Skeletal muscle tissue (tissue), 4 donors: ENCODE results near the gene UBAC1. TPM values are rescaled to one million over a fixed set of nuclear protein-coding genes. Genes with fewer than 3 reads are reported as not detected.

Experiments
- H3K27ac ChIP-seq: one replicate; pipeline ENCODE4 v1.7.0; 2013; ENCODE audit warnings: mild to moderate bottlenecking, low read depth, low read length, inconsistent platforms
- H3K27me3 ChIP-seq, 3 donors: one replicate each; pipeline ENCODE4 v1.7.0; 2013; ENCODE audit warnings: low read length in 3 of 3; ENCODE audit not compliant: control insufficient read depth in 3 of 3, insufficient read depth in 3 of 3
- H3K36me3 ChIP-seq, 3 donors: one replicate each; pipeline ENCODE4 v1.7.0; 2013; ENCODE audit warnings: low read length in 3 of 3; ENCODE audit not compliant: control insufficient read depth in 3 of 3, insufficient read depth in 3 of 3
- H3K4me1 ChIP-seq, 3 donors: one replicate each; pipeline ENCODE4 v1.7.0; 2013; ENCODE audit warnings: low read length in 3 of 3, mild to moderate bottlenecking in 3 of 3; ENCODE audit not compliant: control insufficient read depth in 3 of 3, insufficient read depth in 3 of 3
- H3K4me3 ChIP-seq, 3 donors: one replicate each; pipeline ENCODE4 v1.7.0; 2013; ENCODE audit warnings: low read length in 3 of 3
- H3K9ac ChIP-seq, 3 donors: one replicate each; pipeline ENCODE4 v1.7.0; 2013; ENCODE audit warnings: low read length in 3 of 3, mild to moderate bottlenecking in 3 of 3, moderate library complexity in 2 of 3, low read depth in 1 of 3
- H3K9me3 ChIP-seq, 3 donors: one replicate each; pipeline ENCODE4 v1.7.0; 2013; ENCODE audit warnings: low read length in 3 of 3; ENCODE audit not compliant: control insufficient read depth in 3 of 3
- total RNA-seq: library from RNA; depleted of rRNA; stranded (reverse); fragments of >200 nt; gene quantifications from one replicate; pipeline ENCODE4 v1.2.3, GENCODE V29; 2014
- donor health status: Osteomylitis.

Gene UBAC1
- total RNA-seq, 1 donor from 2014 or later: 37.6 TPM

DNA sequence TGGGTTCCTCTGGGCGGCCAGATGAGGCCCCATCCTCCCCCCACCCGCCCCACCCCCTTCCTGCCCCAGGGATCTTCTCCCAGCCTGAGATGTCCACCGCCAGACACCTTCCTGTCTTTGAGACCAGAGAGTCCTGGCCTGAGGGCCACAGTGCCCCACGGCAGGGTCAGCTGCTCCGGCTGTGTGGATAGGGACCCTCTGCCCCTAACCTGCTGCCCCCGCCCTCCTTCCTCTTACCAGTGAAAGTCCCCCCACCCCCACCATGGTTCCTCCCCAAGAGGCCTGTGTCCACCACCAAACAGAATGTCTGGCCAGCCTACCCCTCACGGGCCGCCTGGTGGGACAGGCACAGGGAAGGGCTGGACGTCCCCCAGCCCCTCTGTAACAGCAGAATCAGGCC is 43.0 kb upstream of the UBAC1 start:
- Histone ChIP-seq H3K36me3 (peaks cover 0 to 2% (median 0%) of the 10 kb centered on the region in 3 donors), H3K4me3 (no peak overlapping the region), H3K9ac (no peak overlapping the region), H3K27ac (no peak overlapping the region), H3K27me3 (no peaks in the 10 kb centered on the region), H3K4me1 (peaks cover 18% of the 10 kb centered on the region in 3 donors), H3K9me3 (no peaks in the 10 kb centered on the region)

DNA sequence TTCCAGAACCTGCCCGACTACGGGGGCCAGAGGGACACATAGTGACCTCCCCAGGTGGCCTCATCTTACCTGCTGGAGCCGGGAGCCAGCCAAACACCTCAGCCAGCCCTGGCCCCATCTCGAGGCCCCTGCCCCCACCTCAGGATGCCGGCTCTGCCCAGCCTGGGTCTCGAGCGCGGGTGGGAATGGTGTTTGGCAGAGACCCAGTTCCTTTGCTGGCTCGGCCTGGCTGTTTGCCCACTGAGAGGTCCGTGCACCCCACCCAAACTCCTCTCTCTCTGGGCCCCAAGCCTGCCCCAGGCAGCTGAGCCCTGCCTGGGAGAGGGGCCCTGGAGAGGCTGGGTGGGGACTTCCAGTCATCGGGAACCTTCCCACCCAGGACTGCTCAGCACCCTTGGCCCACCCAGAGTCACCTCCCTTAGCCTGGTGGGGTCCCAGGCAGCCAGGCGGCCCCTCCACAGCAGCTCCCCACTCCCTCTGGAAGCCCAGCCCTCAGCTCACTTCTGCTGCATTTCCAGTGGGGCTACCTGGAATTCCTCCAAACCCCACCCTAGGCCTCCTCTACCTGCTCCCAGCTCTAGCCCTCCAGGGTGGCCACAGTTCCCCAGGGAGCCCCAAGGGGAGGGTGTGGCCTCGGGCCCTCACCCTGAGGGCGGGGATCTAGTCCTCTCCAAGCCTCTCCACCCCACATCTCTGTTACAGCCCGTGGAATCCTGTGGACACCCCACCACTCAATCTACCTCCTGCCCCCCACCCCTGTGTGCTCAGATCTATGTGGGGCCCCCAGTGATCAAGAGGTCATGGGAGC is 42.4 kb upstream of the UBAC1 start:
- Histone ChIP-seq H3K4me1 (peaks cover 16 to 18% (median 18%) of the 10 kb centered on the region in 3 donors), H3K36me3 (no peaks in the 10 kb centered on the region), H3K9me3 (no peaks in the 10 kb centered on the region), H3K27ac (no peak overlapping the region), H3K4me3 (no peak overlapping the region), H3K9ac (peak overlapping the region in 1 of 3 donors; percentile 25), H3K27me3 (no peaks in the 10 kb centered on the region)

DNA sequence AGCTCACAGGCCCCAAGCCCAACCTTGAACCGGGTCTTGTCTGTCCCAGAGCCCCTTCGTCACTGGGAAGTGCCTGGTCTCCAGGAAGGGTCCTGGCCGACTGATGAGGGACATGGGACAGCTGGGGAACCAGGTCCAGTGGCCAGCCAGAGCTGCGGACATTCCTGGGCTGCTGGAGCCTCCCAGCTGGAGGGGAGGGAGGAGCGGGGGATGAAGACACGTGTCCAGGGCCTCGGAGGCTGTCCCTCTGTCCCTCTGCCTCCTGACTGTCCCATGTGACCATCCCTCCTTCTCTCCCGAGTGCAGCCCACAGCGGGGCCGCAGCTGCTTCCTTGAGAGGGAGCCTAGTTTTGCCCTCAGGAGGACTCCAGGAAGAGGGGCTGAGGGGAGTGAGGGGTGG is 41.7 kb upstream of the UBAC1 start:
- peak overlapping the region in 1 of 3 donors; percentile 25 for H3K9ac ChIP-seq
- no peaks in the 10 kb centered on the region for H3K9me3 ChIP-seq
- H3K27me3 ChIP-seq: no peaks in the 10 kb centered on the region
- H3K4me1 ChIP-seq: peaks cover 16 to 18% (median 16%) of the 10 kb centered on the region in 3 donors
- H3K36me3 ChIP-seq: no peaks in the 10 kb centered on the region
- H3K27ac ChIP-seq: no peak overlapping the region
- no peak overlapping the region for H3K4me3 ChIP-seq

DNA sequence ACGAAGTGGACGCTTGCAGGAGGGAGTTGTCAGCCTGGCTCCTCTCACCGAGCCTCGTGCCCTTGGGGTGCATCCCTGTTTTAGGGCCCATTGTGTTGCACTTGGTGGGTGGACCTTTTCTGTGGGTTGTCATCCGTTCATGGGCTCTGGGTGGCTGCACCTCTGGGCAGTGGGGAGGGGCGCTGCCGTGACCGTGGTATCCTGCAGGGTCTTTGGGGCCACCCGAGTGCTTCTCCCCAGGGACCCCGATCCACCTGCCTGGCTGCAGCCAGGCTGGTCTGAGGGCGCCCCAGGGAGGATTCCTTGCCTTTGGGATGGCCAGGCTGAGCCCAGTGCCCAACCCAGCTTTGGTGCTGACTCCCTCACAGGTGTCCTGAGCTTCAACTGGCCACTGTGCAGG is 41.0 kb upstream of the UBAC1 start:
- no peak overlapping the region for H3K4me3 ChIP-seq
- H3K9ac ChIP-seq: no peak overlapping the region
- peaks cover 16 to 20% (median 20%) of the 10 kb centered on the region in 3 donors for H3K4me1 ChIP-seq
- H3K27ac ChIP-seq: no peak overlapping the region
- no peaks in the 10 kb centered on the region for H3K27me3 ChIP-seq
- no peaks in the 10 kb centered on the region for H3K9me3 ChIP-seq
- no peaks in the 10 kb centered on the region for H3K36me3 ChIP-seq

DNA sequence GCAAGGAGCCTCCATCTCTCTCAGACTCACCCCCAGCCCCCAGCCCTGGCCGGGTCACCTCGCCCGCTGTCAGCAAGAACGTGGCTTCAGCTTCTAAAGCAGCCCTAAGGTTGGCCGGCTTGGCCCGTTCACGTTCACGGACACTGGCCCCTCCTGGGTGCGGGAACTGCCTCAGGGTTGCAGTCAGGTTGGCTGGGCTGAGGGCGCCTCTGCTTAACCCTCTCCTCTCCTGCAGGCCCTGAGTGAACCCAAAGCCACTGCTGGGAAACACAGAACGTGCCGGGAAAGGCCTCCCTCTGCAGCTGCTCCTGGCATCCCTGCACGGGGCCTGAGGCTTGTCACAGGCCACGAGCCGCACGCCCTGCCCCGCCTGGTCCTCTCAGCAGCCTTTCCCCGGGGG is 40.1 kb upstream of the UBAC1 start:
- Histone ChIP-seq H3K27me3 (no peaks in the 10 kb centered on the region), H3K27ac (no peak overlapping the region), H3K4me1 (peaks cover 16 to 20% (median 18%) of the 10 kb centered on the region in 3 donors), H3K9ac (no peak overlapping the region), H3K4me3 (no peak overlapping the region), H3K36me3 (no peaks in the 10 kb centered on the region), H3K9me3 (no peaks in the 10 kb centered on the region)

DNA sequence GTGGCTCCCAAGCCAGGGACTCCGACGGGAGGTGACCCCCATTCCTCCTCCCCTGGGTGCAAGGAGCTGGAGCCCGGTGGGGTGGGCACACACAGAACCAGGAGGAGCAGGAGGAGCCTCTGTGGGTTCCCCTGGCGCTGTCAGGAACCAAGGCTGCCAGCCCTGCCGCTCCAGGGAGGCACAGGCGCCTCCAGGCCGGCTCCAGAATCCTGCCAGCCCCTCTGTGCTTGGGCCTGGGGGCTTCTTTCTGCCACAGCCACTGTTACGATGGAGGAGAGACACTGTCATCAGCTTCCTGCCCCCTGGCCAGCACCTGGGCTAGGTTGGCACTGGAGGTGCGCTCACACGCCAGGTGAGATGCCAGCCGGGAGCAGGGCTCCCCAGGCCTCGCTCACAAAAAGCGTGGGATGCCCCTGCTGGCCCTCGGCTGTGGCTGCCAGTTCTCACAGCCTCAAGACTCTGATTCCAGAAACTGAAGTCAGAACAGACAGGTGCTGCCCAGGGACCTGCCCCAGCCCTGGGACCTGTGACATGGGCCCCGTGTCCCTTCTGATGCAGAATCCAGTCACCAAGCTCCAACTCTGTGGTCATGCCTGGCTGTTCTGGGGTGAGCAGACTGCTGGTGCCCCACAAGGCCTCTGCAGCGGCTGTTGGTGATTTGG is 37.4 kb upstream of the UBAC1 start:
- Histone ChIP-seq H3K9ac (no peak overlapping the region), H3K9me3 (no peaks in the 10 kb centered on the region), H3K4me1 (peaks cover 16 to 24% (median 16%) of the 10 kb centered on the region in 3 donors), H3K36me3 (no peaks in the 10 kb centered on the region), H3K4me3 (no peak overlapping the region), H3K27ac (no peak overlapping the region), H3K27me3 (no peaks in the 10 kb centered on the region)

DNA sequence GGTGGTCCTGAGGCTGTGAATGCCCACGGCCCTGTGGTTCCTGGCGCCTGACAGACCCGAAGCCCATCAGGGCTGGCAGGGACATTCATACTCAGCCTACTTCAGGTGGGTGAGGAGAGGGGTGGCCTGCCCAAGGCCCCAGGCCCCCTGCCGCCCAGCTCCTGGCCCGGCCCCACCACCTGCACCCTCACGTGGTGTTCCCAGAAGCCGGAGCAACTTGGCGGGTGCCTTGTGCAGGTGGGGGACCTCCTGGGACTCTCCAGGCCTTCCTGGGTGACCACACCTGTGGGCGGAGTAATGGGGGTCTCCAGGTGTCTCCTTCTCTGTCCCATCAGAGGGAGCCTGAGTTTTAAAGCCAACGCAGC is 36.8 kb upstream of the UBAC1 start:
- peaks cover 14 to 24% (median 16%) of the 10 kb centered on the region in 3 donors for H3K4me1 ChIP-seq
- no peaks in the 10 kb centered on the region for H3K27me3 ChIP-seq
- H3K36me3 ChIP-seq: no peaks in the 10 kb centered on the region

DNA sequence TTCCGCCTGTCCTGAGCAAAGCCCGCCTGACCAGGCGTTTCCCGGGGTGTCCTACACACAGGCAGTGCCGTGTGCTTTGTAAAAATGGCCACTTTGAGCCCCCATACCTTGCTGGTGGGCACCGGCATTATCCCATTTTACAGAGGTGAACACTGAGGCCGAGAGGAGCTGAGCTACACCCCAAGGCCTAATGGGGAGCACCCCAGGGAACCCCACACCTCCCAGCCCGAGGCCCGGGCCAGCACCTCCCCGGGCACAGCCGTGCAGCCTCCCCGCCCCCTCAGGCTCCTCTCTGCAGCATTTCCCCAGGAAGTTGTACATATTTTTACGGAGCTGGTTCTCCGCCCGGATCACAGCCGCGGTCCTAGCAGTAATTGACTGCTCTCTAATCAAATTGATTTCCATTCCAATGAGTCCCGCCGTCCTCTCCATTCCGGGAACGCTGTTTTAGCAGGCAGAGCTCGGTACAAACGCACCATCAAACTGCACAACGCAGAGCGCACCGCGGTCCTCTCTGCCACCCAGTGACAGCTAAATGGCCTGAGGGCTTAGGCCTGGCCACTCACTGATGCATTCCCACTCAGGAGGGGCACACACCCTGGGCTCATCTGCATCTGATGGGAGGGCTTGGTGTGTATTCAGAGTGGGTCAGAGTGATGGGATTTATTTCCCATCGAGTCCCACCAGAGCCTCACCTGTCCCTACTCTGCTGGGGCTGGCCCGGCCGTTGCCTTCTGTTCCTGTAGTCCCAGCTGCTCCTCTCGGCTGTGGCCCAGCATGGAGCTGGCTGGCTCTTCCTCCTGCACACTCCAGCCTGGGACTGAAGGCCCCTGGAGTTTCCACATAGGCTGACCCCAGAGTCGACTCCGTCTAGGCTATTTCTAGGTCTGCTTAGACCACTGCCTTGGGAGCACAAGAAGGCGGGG is 36.2 kb upstream of the UBAC1 start:
- H3K4me3 ChIP-seq: no peak overlapping the region
- H3K9ac ChIP-seq: no peak overlapping the region
- no peak overlapping the region for H3K27ac ChIP-seq
- no peaks in the 10 kb centered on the region for H3K9me3 ChIP-seq
- H3K27me3 ChIP-seq: no peaks in the 10 kb centered on the region
- no peaks in the 10 kb centered on the region for H3K36me3 ChIP-seq
- H3K4me1 ChIP-seq: peaks cover 11 to 25% (median 17%) of the 10 kb centered on the region in 3 donors

More for the DNA sequence above, 36.8 kb upstream of the UBAC1 start:
- Histone ChIP-seq H3K27ac (no peak overlapping the region), H3K9ac (no peak overlapping the region), H3K4me3 (no peak overlapping the region), H3K9me3 (no peaks in the 10 kb centered on the region)

DNA sequence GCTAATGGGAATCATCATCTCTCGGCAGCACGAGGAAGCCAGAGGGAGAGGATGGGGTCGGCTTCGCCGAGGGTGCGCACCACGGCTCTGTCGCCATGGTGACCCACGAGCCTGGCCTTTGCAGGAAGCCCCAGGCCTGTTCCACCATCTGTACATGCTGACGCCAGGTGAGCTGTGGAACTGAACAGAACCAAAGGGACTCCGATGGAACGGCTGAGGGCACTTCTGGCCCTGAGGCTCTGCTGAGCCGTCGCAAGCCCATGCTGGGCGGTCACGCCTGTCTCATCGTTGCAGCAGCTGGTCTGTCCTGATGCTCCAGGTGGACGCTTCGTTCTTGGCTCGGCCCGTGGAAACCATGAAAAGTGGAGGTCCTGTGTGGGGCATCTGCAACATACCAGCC is 34.6 kb upstream of the UBAC1 start:
- H3K4me1 ChIP-seq: peaks cover 20 to 34% (median 24%) of the 10 kb centered on the region in 3 donors
- H3K9me3 ChIP-seq: no peaks in the 10 kb centered on the region
- no peaks in the 10 kb centered on the region for H3K36me3 ChIP-seq
- H3K4me3 ChIP-seq: no peak overlapping the region
- H3K27ac ChIP-seq: no peak overlapping the region
- no peak overlapping the region for H3K9ac ChIP-seq
- peaks cover 0 to 6% (median 0%) of the 10 kb centered on the region in 3 donors for H3K27me3 ChIP-seq
